Testis (tissue), 2 donors: ENCODE results near the gene CACNA2D1.

Experiments used
- CTCF ChIP-seq, 3 experiments: fragments of 450-650 bp in 2 of 3; fragments of 200-600 bp in 1 of 3; sonication (generic) in 1 of 3; IDR thresholded peaks; one replicate each; pipeline ENCODE4 v1.5.1; 2016 to 2019; ENCODE audit warnings: antibody characterized with exemption in 3 of 3, mild to moderate bottlenecking in 2 of 3, moderate library complexity in 1 of 3
- POLR2A ChIP-seq: fragments of 450-650 bp; IDR thresholded peaks from one replicate; pipeline ENCODE4 v1.6.1; 2017; ENCODE audit warnings: antibody characterized with exemption, mild to moderate bottlenecking, moderate library complexity

GRCh38 chr7:82021036-82021435 lies 422.5 kb downstream of the CACNA2D1 start:
- TF ChIP-seq CTCF (IDR thresholded peaks at IDR 0.05) (no peak), POLR2A (no peak)
